C4-2B (cell line): ENCODE results near the gene LMF2.

Experiments
- CTCF ChIP-seq: fragments of 450-650 bp; conservative IDR thresholded peaks from 2 replicates; pipeline ENCODE4 v1.5.1; 2017; ENCODE audit warnings: mild to moderate bottlenecking
- ZFX ChIP-seq: fragments of 450-650 bp; IDR thresholded peaks from 2 replicates; pipeline ENCODE4 v1.6.1; 2017

- TF ChIP-seq CTCF, result no peak
- no peak for TF ChIP-seq ZFX
Measured at GRCh38 chr22:50520826-50521453, 13.4 kb upstream of the LMF2 start.
